ENCODE results near the gene ID3.

DNA sequence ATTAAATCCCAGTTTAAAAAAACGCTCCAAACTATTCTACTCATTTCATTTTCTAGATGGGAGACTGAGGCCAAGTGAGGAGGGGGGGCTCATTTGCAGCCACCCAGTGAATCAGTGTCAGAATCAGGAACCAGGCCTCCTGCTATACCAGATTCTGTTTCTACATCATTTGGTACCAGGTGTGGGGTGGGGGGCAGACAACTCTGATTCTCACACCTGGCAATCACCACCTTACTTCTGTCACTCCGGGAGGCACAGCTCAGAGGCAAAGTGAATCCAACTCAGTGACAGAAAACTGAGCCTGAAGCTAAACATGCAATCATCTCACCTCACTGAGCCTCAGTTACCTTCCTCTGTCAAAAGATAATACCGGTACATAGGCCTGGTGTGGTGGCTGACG lies 23.5 kb upstream of the ID3 start:
- no peak for TF ChIP-seq POLR2A (IDR thresholded peaks at IDR 0.05)
- no peak for TF ChIP-seq CTCF (IDR thresholded peaks at IDR 0.05)
